Ascending aorta (tissue), 2 donors: ENCODE results near the gene SNX17. TPM values are rescaled to one million over a fixed set of nuclear protein-coding genes. Genes with fewer than 3 reads are reported as not detected.
A peak's percentile ranks its signal among the peaks of the same experiment; 100 is the strongest.

Experiments used
- DNase-seq, 2 donors: peaks; one replicate each; pipeline ENCODE4 v3.0.0-alpha.2; 2019; ENCODE audit warnings: low spot score in 2 of 2
- H3K27ac ChIP-seq, 2 donors: fragments of 200-600 bp; sonication (generic); one replicate each; pipeline ENCODE4 v1.5.1; 2016 to 2017; ENCODE audit warnings: mild to moderate bottlenecking in 1 of 2
- H3K27me3 ChIP-seq: fragments of 200-600 bp; sonication (generic); one replicate; pipeline ENCODE4 v1.5.1; 2017
- H3K36me3 ChIP-seq, 2 donors: fragments of 200-600 bp; sonication (generic); one replicate each; pipeline ENCODE4 v1.5.1; 2016
- H3K4me1 ChIP-seq, 2 donors: fragments of 200-600 bp; sonication (generic); one replicate each; pipeline ENCODE4 v1.5.1; 2016 to 2017; ENCODE audit warnings: mild to moderate bottlenecking in 1 of 2
- H3K4me3 ChIP-seq, 2 donors: fragments of 200-600 bp; sonication (generic); one replicate each; pipeline ENCODE4 v1.5.1; 2016 to 2017; ENCODE audit warnings: mild to moderate bottlenecking in 1 of 2
- H3K9me3 ChIP-seq, 2 donors: fragments of 200-600 bp; sonication (generic); one replicate each; pipeline ENCODE4 v1.5.1; 2016
- CTCF ChIP-seq, 3 experiments: fragments of 200-600 bp in 2 of 3; fragments of 450-650 bp in 1 of 3; sonication (generic) in 2 of 3; IDR thresholded peaks; one replicate each; pipeline ENCODE4 v1.5.1; 2016 to 2019; ENCODE audit warnings: antibody characterized with exemption in 3 of 3, mild to moderate bottlenecking in 1 of 3, moderate library complexity in 1 of 3
- intact Hi-C: fragments of 100-400 bp; cut with DNase I; formaldehyde crosslinking; loops from one replicate; pipeline ENCODE4 v1.15.1; 2023
- total RNA-seq: library from RNA; depleted of rRNA; stranded (reverse); fragments of >200 nt; gene quantifications from one replicate; pipeline ENCODE4 v1.1.0, GENCODE V29; 2016

Gene SNX17
- total RNA-seq, 1 donor from 2014 or later = 94.0 TPM

GRCh38 chr2:27376866-27377617 is 6.6 kb downstream of the SNX17 start:
- no peak for TF ChIP-seq CTCF (IDR thresholded peaks at IDR 0.05)
- no peak overlapping the region for H3K4me3 ChIP-seq
- no peaks in the 10 kb centered on the region for H3K27me3 ChIP-seq
- intact Hi-C loops = no loop called here
- no peaks in the 10 kb centered on the region for H3K9me3 ChIP-seq
- H3K36me3 ChIP-seq = peaks cover 60 to 64% of the 10 kb centered on the region in 2 donors
- no peak overlapping the region for H3K27ac ChIP-seq
- no peak for DNase-seq
- peaks cover 0 to 20% of the 10 kb centered on the region in 2 donors for H3K4me1 ChIP-seq

DNA sequence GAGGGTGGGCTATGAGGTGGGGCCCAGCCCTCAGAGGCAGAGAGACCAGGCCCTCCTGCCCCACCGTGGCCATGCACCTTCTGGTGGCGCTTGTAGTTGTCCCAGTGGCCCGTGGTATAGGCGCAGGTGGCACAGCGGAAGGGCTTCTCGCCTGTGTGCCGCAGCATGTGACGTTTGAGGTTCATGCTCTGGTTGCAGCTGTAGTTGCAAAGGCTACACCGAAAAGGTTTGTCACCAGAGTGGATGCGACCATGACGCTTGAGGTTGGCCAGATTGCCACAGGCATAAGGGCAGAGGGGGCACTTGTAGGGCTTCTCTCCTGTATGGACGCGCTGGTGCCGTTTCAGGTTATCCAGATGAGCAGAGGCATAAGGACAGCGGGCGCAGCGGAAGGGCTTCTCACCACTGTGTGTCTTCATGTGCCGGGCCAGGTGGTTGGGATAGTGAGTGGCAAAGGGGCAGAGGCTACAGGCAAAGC is 7.2 kb downstream of the SNX17 start:
- Histone ChIP-seq H3K27ac (no peak overlapping the region), H3K4me1 (peaks cover 0 to 16% of the 10 kb centered on the region in 2 donors), H3K4me3 (no peak overlapping the region), H3K9me3 (no peaks in the 10 kb centered on the region), H3K36me3 (peaks cover 60 to 67% of the 10 kb centered on the region in 2 donors), H3K27me3 (no peaks in the 10 kb centered on the region)
- DNase-seq = no peak
- no peak for TF ChIP-seq CTCF (IDR thresholded peaks at IDR 0.05)
- intact Hi-C loops = no loop called here

DNA sequence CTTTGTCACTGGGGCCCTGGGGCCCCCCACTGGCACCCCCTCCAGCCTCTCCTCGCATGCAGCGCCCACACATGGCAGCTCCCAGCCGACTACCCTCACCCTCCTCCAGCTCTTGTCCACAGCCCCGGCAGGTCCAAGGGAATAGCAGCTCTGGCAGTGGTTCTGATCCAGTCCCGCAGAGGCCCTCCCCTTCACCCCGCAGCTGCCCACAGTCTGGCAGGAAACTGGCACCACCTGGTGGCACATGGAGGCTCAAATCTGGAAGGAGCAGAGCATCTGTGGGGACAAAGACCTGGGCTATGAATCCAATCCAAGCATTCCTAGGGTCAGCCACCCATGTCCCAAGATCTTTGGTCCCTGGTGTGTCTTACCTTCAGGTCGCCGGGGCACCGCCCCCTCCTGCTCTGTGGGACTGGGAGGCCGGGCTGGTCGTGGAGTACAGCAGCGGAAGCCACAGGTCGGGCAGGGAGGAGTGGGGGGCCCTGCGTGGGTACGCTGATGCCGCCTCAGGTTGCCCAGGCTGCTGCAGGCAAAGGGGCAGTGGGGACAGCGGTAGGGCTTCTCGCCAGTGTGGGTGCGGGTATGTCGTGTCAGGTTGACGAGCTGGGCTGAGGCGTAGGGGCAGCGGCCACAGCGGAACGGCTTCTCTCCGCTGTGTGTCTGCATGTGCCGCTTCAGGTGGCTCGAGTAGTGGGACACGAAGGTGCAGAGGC is 7.8 kb downstream of the SNX17 start:
- no peak for DNase-seq
- no peak overlapping the region for H3K27ac ChIP-seq
- no peak for TF ChIP-seq CTCF (IDR thresholded peaks at IDR 0.05)
- peaks cover 0 to 16% of the 10 kb centered on the region in 2 donors for H3K4me1 ChIP-seq
- H3K4me3 ChIP-seq = no peak overlapping the region
- no peaks in the 10 kb centered on the region for H3K9me3 ChIP-seq
- intact Hi-C loops = no loop called here
- peaks cover 57 to 65% of the 10 kb centered on the region in 2 donors for H3K36me3 ChIP-seq
- H3K27me3 ChIP-seq = no peaks in the 10 kb centered on the region

GRCh38 chr2:27378809-27379290 is 8.4 kb downstream of the SNX17 start:
- H3K4me1 ChIP-seq = peaks cover 0 to 16% of the 10 kb centered on the region in 2 donors
- H3K36me3 ChIP-seq = peaks cover 57 to 65% of the 10 kb centered on the region in 2 donors
- no peak overlapping the region for H3K27ac ChIP-seq
- no peaks in the 10 kb centered on the region for H3K9me3 ChIP-seq
- no peaks in the 10 kb centered on the region for H3K27me3 ChIP-seq
- intact Hi-C loops = no loop called here
- no peak for DNase-seq
- no peak overlapping the region for H3K4me3 ChIP-seq
- TF ChIP-seq CTCF (IDR thresholded peaks at IDR 0.05) = no peak

DNA sequence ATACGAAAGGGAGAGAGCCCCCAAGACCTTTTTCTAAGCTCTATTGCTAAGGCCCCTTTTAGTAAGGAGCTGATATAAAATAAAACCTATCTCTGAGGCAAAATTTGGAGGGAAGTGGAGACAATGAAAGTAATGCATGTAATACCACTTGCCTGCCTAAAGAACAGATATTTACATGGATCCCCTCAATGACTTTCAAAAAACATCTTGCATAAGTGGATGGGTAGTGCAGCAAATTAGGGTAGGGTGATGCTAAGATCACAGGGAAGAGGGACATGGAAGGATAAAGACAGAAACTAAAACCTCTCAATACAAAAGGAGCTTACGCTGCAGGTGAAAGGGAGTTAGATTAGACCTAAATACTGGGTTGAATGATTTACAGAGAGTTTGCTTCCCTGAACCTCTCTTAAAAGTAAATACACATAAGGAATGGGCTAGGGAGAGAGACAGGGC is 9.0 kb downstream of the SNX17 start:
- Histone ChIP-seq H3K27ac (peak overlapping the region; percentile 89 to 90), H3K36me3 (peaks cover 57 to 65% of the 10 kb centered on the region in 2 donors), H3K9me3 (no peaks in the 10 kb centered on the region), H3K27me3 (no peaks in the 10 kb centered on the region), H3K4me3 (peak overlapping the region; percentile 89 to 96), H3K4me1 (peaks cover 0 to 16% of the 10 kb centered on the region in 2 donors)
- DNase-seq = no peak
- intact Hi-C loops = no loop called here
- no peak for TF ChIP-seq CTCF (IDR thresholded peaks at IDR 0.05)
